ENCODE data around the gene EXOC4. TPM values are rescaled to one million over a fixed set of nuclear protein-coding genes. Genes with fewer than 3 reads are reported as not detected.
"Not testable (repeated sequence)": the region's sequence is repeated elsewhere in the genome, so short reads cannot be mapped to it uniquely, and the experiment has no call there.

The EXOC4 gene
- 100 to 1,000 TPM in 1 of 4 donors, 10 to 100 TPM in 3; 60.0 to 187 (median 80.1) TPM for total RNA-seq

GRCh38 chr7:133252858-133253518 is at the start of gene EXOC4:
Gene EXOC4 (plus strand): TSS chr7:133253078.
- peak in 1 of 3 donors; percentile 50 for TF ChIP-seq POLR2AphosphoS5 (IDR thresholded peaks at IDR 0.05)
- no peak for TF ChIP-seq EP300 (IDR thresholded peaks at IDR 0.05)
- TF ChIP-seq, protein P1, sequence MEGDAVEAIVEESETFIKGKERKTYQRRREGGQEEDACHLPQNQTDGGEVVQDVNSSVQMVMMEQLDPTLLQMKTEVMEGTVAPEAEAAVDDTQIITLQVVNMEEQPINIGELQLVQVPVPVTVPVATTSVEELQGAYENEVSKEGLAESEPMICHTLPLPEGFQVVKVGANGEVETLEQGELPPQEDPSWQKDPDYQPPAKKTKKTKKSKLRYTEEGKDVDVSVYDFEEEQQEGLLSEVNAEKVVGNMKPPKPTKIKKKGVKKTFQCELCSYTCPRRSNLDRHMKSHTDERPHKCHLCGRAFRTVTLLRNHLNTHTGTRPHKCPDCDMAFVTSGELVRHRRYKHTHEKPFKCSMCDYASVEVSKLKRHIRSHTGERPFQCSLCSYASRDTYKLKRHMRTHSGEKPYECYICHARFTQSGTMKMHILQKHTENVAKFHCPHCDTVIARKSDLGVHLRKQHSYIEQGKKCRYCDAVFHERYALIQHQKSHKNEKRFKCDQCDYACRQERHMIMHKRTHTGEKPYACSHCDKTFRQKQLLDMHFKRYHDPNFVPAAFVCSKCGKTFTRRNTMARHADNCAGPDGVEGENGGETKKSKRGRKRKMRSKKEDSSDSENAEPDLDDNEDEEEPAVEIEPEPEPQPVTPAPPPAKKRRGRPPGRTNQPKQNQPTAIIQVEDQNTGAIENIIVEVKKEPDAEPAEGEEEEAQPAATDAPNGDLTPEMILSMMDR (IDR thresholded peaks at IDR 0.05) = no peak
- peak; percentile 17 to 36 for TF ChIP-seq POLR2A (IDR thresholded peaks at IDR 0.05)
- peak within 1 kb of the TSS; percentile 85 for H3K4me3 ChIP-seq
- H3K36me3 ChIP-seq = no peaks in the 10 kb centered on the region
- peak within 1 kb of the TSS; percentile 90 for H3K27ac ChIP-seq
- peak; percentile 95 for DNase-seq (ENCODE audit: low spot score in 2 of 2)
- WGBS = 0% methylated on average over 25 of the region's 25 CpGs
- H3K9me3 ChIP-seq = no peaks in the 10 kb centered on the region
- H3K27me3 ChIP-seq = no peaks in the 10 kb centered on the region
- peaks cover 20% of the 10 kb centered on the region for H3K4me1 ChIP-seq

- no peak overlapping the region for H3K27ac ChIP-seq
- TF ChIP-seq, protein P1 (IDR thresholded peaks at IDR 0.05) = no peak
- no peak for TF ChIP-seq EP300 (IDR thresholded peaks at IDR 0.05)
- 93% methylated on average over 3 of the region's 3 CpGs for WGBS
- H3K27me3 ChIP-seq = no peaks in the 10 kb centered on the region
- H3K9me3 ChIP-seq = no peaks in the 10 kb centered on the region
- DNase-seq (ENCODE audit: low spot score in 2 of 2) = no peak
- no peaks in the 10 kb centered on the region for H3K36me3 ChIP-seq
- H3K4me3 ChIP-seq = no peak overlapping the region
- H3K4me1 ChIP-seq = no peaks in the 10 kb centered on the region
These were observed 49.4 kb upstream of the EXOC4 start for GRCh38 chr7:133203490-133203889.

DNA sequence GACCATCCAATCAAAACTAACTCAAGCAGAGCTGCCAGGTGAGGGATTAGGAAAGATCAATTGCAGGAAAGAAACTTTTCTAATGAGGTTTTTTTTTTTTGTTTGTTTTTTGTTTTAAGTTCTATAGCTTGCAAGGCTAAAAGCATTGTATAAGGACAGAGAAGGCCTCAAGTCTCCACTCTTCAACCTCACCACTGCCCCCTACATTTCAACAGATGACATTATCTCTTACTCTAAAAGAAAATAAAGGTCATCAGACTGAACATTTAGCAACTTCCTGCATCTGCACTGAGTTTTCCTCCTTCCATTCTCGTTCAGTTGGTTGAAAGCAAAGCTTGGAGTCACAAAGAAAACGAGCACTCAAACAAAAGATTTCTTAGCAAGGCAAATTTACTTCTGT is 45.2 kb upstream of the EXOC4 start:
- Histone ChIP-seq H3K4me1 (no peaks in the 10 kb centered on the region), H3K27me3 (no peaks in the 10 kb centered on the region), H3K9me3 (no peaks in the 10 kb centered on the region), H3K36me3 (no peaks in the 10 kb centered on the region), H3K27ac (no peak overlapping the region), H3K4me3 (no peak overlapping the region)
- WGBS = 75% methylated on average over 2 of the region's 2 CpGs
- TF ChIP-seq POLR2AphosphoS5 (IDR thresholded peaks at IDR 0.05) (no peak), EP300 (IDR thresholded peaks at IDR 0.05) (no peak), POLR2A (IDR thresholded peaks at IDR 0.05) (no peak)
- TF ChIP-seq, protein P1 (IDR thresholded peaks at IDR 0.05) = no peak
- DNase-seq (ENCODE audit: low spot score in 2 of 2) = no peak

DNA sequence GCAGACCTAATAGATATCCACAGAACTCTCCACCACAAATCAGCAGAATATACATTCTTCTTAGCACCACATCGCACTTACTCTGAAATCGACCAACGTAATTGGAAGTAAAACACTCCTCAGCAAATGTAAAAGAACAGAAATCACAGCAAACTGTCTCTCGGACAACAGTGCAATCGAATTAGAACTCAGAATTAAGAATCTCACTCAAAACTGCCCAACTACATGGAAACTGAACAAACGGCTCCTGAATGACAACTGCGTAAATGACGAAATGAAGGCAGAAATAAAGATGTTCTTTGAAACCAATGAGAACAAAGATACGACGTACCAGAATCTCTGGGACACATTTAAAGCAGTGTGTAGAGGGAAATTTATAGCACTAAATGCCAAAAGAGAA is 42.1 kb upstream of the EXOC4 start:
- H3K4me3 ChIP-seq; H3K9me3 ChIP-seq; H3K27me3 ChIP-seq; H3K4me1 ChIP-seq; H3K36me3 ChIP-seq; H3K27ac ChIP-seq; DNase-seq (ENCODE audit: low spot score in 2 of 2): not testable (repeated sequence)
- 89% methylated on average over 10 of the region's 10 CpGs for WGBS

DNA sequence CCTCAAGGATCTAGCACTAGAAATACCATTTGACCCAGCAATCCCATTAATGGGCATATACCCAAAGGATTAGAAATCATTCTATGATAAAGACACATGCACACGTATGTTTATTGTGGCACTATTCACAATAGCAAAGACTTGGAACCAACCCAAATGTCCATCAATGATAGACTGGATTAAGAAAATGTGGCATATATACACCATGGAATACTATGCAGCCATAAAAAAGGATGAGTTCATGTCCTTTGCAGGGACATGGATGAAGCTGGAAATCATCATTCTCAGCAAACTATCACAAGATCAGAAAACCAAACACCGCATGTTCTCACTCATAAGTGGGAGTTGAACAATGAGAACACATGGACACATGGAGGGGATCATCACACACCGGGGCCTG is 39.1 kb upstream of the EXOC4 start:
- H3K36me3 ChIP-seq; H3K27me3 ChIP-seq; H3K4me3 ChIP-seq; H3K9me3 ChIP-seq; DNase-seq (ENCODE audit: low spot score in 2 of 2); H3K27ac ChIP-seq; H3K4me1 ChIP-seq: not testable (repeated sequence)
- WGBS = 84% methylated on average over 3 of the region's 3 CpGs

DNA sequence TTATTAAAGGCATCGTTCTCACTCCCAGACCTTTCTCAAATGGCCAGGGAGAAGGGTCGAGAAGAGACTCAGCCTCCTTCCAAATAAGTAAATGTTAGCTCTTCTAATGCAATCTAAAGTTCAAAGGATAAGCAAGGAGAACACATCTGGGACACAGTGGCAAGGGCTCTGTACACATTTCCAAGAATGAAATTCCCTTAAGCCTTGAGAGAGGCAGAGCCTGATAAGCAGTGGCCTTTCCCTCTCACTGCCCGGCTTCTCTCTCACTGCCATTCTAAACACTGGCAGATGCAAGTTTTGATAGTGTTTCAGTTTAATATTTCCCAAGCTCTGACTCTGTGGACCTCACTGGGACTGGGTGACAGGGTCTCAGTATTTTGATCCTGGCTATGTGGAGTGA is 35.1 kb upstream of the EXOC4 start:
- DNase-seq (ENCODE audit: low spot score in 2 of 2) = no peak
- no peaks in the 10 kb centered on the region for H3K9me3 ChIP-seq

More for the DNA sequence above, 35.1 kb upstream of the EXOC4 start:
- H3K4me1 ChIP-seq = no peaks in the 10 kb centered on the region
- H3K4me3 ChIP-seq = no peak overlapping the region
- WGBS = 84% methylated on average over 3 of the region's 3 CpGs
- H3K36me3 ChIP-seq = no peaks in the 10 kb centered on the region
- H3K27ac ChIP-seq = no peak overlapping the region
- TF ChIP-seq EP300 (IDR thresholded peaks at IDR 0.05) (no peak), POLR2A (IDR thresholded peaks at IDR 0.05) (no peak), POLR2AphosphoS5 (IDR thresholded peaks at IDR 0.05) (no peak)
- TF ChIP-seq, protein P1 (IDR thresholded peaks at IDR 0.05) = no peak
- no peaks in the 10 kb centered on the region for H3K27me3 ChIP-seq
